ENCODE measurements around the gene ADCY5.

ADCY5 gene

GRCh38 chr3:123301331-123302184, 147.3 kb downstream of the ADCY5 start:
- DNase-seq (ENCODE audit: low spot score), result no peak

- no peak for DNase-seq (ENCODE audit: low spot score)
Observed at GRCh38 chr3:123300583-123300982, 148.3 kb downstream of the ADCY5 start.

GRCh38 chr3:123300056-123300455, 148.8 kb downstream of the ADCY5 start:
- DNase-seq (ENCODE audit: low spot score), result no peak

- no peak for DNase-seq (ENCODE audit: low spot score)
Observed at GRCh38 chr3:123299581-123299980, 149.3 kb downstream of the ADCY5 start.

DNA sequence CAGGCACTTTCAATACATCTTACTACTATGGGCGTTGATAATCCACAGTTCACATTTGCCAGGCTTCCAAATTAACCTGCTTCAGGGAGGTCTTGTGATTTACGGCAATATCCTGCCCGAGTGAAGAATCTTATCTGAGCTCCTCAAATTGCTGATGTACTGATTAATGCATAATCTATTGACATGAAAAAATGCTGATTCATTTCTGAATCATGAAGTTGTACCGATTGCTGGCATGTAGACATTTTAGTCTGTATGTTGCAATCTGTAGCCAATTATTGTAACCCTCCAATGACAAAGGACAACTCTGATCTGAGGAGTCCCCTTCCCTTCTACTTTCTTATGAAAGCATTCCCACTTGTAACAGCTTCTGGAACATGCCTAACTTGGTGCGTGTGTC, 150.0 kb downstream of the ADCY5 start:
- DNase-seq (ENCODE audit: low spot score), result no peak

GRCh38 chr3:123297627-123297899, 151.3 kb downstream of the ADCY5 start:
- DNase-seq (ENCODE audit: low spot score), result no peak

DNA sequence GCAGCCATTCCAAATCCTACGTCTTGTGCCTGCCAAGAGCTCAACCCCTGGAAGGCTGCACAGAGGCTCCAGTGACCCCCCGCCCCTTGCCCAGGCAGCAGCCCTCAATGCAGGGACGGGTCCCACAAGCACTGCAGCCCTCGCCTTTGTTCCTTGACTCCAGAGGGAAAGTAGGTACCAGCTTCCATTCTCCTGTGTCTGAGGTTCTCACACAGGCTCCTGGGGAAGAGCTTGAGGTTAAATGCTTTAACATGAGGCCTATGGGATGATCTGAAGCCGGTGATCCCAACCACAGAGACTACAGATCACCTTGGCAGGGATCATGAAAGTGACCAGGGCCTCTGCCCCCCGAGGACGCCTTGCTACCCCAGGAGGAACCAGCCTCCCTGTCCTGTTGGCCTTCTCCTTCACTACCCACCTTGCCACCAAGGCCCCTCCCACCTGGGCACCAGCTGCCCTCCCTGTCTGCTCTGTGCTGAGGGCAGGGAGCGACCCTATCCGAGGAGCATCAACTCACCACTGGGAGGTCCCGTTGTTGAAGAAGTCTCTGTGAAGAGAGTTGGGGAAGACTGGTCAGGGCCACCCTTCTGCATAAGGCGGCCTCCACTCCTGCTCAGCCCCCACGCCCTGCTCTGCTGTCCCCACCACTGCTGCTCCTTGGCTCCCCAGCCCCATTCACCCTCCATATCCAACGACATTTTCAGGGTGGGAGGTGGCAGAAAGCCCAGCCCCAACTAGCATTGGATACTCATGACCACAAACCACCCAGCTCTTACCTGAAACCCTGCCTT, 151.9 kb downstream of the ADCY5 start:
- DNase-seq (ENCODE audit: low spot score), result no peak

- no peak for DNase-seq (ENCODE audit: low spot score)
Observed at GRCh38 chr3:123296261-123296660, 152.6 kb downstream of the ADCY5 start.

GRCh38 chr3:123295901-123296250, 153.0 kb downstream of the ADCY5 start:
- no peak for DNase-seq (ENCODE audit: low spot score)

DNA sequence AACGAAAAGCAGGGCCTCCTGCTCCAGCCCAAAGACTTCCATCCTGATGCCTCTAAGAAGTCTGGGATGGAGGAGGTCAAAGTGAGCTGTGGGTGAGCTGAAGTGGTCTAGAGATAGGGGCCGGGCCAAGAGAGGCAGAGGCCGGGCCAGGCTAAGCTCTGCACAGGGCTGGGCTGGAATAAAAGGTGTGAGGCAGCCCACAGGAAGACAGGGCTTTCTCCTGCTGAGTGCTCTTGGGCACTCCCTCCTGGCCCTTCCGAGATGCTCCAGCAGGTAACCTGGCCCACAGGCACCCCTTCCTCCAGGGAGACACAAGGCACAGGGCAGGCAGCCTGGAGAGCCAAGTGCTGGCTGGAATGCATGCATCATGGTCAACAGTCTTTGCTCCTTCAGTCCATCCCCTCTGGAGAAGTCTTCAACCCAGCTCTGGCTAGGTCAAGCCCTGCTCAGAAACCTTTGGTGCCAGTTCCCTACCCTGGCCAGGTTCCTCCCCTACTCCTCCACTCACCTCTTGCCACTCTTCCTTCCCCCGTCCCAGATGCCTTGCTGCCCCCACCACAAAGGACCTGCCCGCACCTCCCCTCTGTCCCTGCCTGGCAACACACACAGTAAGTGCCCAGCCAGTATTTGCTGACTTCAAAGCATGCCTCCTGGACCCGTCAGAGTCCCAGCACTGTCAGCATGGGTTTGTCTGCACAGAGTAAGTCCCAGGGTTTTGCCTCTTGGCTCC, 153.6 kb downstream of the ADCY5 start:
- DNase-seq (ENCODE audit: low spot score), result no peak

DNA sequence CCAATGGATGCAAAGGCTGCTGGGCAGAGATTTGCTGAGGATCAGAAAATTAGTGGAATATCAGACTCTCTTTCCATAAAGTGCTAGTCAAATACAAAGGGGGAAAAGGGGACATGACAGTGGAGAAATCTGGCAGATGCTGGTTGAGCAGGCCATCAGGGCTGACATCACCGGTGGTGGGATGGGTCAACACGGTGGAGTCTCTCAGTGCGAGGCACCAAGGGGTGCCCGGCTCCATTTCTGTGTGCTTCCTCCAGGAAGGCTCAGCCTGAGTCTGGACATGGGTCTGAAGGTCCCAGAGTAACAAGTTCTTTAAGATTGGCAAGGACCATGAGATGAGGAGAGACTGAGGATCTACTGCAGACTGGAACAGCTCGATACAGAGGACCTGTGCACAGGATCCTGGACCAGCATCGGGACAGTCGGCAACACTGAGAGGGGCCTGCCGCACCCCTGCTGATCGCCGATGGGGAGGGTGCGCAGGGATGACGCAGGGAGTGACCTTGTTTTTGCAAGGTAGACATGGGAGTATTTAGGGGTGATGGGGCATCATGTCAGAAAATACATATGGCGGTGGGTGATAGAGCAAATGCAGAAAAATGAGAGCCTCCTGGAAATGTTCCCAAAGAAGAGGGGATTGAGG, 154.5 kb downstream of the ADCY5 start:
- DNase-seq (ENCODE audit: low spot score), result no peak

GRCh38 chr3:123292321-123293310, 156.3 kb downstream of the ADCY5 start:
- no peak for DNase-seq (ENCODE audit: low spot score)

DNA sequence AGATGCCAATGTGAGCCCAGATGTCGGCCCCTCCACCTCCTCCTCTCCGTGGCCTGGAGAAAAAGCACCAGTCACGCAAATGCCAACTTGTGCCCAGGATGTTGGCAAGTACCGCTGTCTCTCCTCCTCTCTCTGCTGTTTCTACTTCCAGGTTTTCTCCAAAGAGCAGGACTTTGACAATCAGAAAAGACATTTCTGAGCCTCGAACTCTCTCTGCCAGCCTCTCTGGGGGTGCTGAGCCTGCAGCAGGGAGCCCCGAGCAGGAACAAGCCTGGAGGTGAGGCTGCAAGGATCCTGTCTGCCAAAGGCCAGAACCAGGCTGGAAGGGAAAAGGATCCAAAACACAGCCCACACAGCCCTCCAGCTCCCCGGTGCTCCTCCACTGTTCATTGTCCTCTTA, 157.5 kb downstream of the ADCY5 start:
- DNase-seq (ENCODE audit: low spot score), result no peak

DNA sequence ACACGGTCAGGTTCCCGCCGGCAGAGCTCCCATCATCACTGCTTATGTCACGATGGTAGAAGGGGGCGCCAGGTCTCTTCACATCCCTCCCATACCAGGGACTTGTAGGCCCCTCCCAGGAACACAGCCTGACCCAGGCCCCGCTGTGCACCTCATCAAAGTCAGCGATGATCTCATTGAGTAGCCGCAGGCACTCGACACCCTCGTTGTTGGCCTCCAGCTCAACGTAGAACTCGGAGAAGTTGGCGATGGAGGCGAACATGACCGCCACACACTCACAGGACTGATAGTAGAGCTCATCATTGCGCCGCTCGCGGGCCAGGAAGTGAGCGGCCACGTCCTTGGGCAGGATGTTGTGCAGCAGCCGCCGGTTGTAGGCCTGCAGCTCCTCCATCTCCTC, 157.9 kb downstream of the ADCY5 start:
- no peak for DNase-seq (ENCODE audit: low spot score)

DNA sequence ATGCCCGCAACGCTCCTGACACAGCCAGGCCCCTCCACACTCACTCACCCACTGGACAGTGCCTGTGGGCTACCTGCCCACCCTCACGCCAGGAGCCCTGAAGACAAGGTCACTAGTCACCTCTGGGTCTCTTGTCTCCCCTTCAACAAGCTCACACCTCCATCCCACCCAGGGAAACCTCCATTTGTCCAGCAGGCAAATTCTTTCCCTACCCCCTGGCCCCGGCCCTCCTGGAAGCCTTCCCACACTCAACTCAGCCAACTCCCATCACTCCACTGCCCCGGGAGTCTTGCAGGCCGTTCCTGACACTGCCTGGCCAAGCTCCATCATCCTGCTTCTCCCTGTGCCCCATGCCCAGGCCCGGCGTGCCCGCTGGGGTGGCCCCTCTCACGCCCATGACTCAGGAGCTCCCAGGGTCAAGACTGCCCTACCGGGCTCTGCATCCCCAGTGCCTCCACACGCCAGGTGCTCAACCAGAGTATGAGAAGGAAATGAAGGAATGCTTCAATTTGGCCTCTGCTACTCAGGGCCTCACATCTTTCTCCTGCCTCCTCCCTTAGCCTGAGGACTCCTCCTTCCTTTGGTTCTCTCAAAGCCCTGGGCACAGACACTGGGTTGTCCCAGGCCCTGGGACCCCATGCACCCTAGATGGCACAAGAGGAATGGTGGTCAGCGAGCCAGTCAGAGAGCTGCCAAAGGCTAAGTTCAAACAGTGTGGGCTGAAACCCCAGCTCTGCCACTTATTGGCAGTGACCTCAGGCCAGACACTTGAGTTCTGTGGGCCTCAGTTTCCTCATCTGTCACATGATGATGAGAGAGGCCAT, 158.6 kb downstream of the ADCY5 start:
- no peak for DNase-seq (ENCODE audit: low spot score)

GRCh38 chr3:123289391-123290106, 159.3 kb downstream of the ADCY5 start:
- DNase-seq (ENCODE audit: low spot score), result no peak

DNA sequence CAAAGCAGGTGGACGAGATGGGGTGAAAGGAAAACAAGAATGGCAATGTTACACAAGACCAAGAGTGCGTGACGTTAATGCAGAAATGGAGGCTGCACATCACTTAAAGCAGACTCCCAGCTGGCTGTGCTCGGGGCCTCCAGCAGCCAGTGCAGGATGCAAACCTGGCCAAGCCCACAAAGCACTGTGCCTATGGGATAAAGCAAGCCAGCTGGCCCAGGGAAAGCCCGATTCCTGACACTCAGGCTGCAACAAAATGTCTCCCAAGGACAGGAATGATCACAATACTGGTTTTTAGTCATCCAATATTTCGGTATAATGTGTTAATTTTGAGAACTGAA, 161.0 kb downstream of the ADCY5 start:
- DNase-seq (ENCODE audit: low spot score), result no peak

DNA sequence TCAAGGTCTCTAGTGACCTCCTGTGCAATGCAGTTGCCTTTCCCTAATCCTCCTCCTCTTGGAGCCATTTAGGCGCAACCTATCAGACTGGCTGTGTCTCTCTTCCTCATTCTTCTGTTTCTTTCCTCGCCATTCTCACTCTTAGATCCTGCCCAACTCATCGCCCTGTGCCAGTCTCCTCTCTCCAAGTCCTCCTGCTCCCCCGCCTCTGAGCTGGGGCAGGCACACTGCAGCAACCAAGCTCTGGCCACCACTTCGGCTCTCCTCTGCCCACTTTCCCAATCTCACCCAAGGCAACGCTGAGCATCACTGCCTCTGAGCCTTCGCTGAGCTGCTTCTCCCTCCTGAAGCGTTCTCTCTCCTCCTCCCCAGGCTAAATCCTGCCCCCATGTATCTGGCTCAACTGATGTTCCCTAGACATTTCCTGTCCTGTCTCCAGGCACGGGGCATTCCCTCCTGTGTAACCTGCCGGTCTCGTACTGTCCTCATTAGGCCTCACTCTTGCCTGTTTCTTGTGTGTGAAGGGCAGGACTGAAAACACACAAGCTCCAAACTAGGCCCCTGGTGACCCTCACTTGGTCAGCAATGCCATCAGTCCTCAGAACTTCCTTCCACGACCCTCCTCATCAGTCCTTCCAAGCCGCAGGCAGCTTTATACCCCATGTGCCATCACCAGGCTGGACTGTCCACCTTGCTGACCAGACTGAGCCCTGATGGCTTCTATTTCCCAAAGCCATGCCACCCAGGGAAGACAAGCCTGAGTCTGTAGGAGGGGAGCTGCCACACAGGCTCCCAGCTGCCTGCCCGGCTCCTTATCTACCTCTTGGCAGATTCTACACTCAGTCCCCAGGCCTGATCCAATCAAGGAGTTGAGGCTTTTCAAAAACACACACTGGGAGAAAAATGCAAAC, 161.6 kb downstream of the ADCY5 start:
- no peak for DNase-seq (ENCODE audit: low spot score)
